GM23248 (cell line): ENCODE measurements around the gene MMS19.

Experiments
- EZH2 ChIP-seq: fragments of 200-600 bp; sonication (generic); IDR thresholded peaks from 2 replicates; pipeline ENCODE4 v1.6.1; 2018; ENCODE audit warnings: antibody characterized with exemption, mild to moderate bottlenecking; ENCODE audit not compliant: insufficient read depth, poor library complexity, severe bottlenecking
- EZH2phosphoT487 ChIP-seq: fragments of 200-600 bp; sonication (generic); IDR thresholded peaks from 2 replicates; pipeline ENCODE4 v1.6.1; 2018; ENCODE audit warnings: antibody characterized with exemption, moderate library complexity, mild to moderate bottlenecking, low read depth; ENCODE audit not compliant: insufficient read depth

DNA sequence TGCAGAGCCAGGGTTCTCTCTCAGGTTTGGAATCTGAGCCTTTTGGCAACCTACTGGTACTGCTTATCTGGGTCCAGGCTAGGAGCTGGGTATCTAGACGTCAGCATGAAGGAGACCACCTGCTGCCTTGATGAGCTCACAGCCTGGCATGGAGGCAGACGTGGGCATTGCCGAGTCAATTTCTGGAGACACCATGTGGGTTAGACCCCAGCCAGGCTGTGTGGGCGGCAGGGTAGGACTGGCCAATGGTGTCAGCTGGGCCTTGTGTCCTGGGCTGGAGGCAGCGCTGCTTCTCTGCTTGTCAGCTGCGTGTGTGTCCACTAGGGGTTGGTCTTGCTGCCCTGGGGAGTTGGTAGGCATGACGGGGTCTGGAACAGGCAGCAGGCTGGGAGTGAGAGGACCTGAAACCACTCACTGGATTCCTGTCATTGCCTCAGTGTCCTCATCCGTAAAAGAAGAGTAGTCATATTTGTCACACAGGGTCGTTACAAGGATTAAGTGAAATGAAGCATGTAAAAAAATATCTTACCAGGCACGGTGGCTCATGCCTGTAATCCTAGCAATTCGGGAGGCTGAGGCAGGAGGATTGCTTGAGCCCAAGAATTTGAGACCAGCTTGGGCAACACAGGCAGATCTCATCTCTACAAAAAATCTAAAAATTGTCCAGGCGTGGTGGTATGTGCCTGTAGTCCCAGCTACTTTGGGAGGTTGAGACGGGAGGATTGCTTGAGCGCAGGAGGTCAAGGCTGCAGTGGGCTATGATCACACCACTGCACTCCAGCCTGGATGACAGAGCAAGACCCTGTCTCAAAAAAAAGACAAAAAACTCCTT is 42.7 kb upstream of the MMS19 start:
- TF ChIP-seq EZH2 (no peak), EZH2phosphoT487 (no peak)
